ENCODE results near the gene USP3. TPM values are rescaled to one million over a fixed set of nuclear protein-coding genes. Genes with fewer than 3 reads are reported as not detected.

Gene USP3
- total RNA-seq, 4 donors from 2014 or later: 12.1 to 29.4 (median 15.5) TPM

DNA sequence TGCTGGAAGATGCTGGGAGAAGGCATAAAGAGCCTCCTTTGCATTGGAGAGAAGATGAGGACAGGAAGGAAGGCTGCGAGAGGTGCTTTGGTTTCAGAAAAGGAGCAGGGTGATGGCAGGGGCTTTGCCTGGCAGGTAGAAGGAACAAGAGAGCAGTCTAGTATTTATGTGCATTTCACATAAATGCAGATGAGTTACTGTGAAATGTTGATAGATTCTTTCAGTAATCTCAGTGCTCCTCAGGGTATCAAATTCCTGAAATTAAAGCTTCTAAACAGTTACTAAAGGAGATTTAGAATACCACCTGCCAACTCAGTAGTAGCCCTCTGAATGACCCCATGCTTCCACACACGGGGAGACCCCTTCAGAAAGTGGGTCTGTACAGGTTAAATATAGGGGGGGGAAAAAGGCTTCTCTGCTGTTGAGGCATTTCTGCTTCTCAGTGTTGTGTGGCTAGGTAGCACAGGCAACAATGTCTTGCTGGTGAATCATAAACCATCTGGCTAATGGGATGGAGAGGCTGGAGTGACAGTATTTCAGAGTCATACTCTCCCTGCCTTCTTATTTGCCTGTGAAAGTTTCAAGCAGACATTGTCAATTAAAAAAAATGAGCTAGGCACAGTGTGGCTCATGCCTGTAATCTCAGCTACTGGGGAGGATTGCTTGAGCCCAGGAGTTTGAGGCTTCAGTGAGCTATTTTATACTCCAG lies 78.5 kb downstream of the USP3 start:
- no peak for ATAC-seq
- Histone ChIP-seq H3K27me3 (no peaks in the 10 kb centered on the region), H3K4me3 (no peak overlapping the region), H3K27ac (no peak overlapping the region), H3K36me3 (peaks cover 0 to 30% of the 10 kb centered on the region in 2 donors), H3K4me1 (no peaks in the 10 kb centered on the region), H3K9me3 (no peaks in the 10 kb centered on the region)
- TF ChIP-seq, protein P1, sequence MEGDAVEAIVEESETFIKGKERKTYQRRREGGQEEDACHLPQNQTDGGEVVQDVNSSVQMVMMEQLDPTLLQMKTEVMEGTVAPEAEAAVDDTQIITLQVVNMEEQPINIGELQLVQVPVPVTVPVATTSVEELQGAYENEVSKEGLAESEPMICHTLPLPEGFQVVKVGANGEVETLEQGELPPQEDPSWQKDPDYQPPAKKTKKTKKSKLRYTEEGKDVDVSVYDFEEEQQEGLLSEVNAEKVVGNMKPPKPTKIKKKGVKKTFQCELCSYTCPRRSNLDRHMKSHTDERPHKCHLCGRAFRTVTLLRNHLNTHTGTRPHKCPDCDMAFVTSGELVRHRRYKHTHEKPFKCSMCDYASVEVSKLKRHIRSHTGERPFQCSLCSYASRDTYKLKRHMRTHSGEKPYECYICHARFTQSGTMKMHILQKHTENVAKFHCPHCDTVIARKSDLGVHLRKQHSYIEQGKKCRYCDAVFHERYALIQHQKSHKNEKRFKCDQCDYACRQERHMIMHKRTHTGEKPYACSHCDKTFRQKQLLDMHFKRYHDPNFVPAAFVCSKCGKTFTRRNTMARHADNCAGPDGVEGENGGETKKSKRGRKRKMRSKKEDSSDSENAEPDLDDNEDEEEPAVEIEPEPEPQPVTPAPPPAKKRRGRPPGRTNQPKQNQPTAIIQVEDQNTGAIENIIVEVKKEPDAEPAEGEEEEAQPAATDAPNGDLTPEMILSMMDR (IDR thresholded peaks at IDR 0.05 in 4 of 5, conservative IDR thresholded peaks at IDR 0.05 in 1 of 5): no peak
- no peak for TF ChIP-seq POLR2A (IDR thresholded peaks at IDR 0.05)
- intact Hi-C loops (cut with DNase I; ENCODE audit: low total_unique reads) (no loop called here), in situ Hi-C loops (cut with MboI; ENCODE audit: low sequenced_read_pairs in 4 of 4) (loop anchor here in 1 of 4 donors (25.0 kb wide), 1 partner anchor 296 kb away; the partner anchor contains the start of gene APH1B)
- no peak for DNase-seq

DNA sequence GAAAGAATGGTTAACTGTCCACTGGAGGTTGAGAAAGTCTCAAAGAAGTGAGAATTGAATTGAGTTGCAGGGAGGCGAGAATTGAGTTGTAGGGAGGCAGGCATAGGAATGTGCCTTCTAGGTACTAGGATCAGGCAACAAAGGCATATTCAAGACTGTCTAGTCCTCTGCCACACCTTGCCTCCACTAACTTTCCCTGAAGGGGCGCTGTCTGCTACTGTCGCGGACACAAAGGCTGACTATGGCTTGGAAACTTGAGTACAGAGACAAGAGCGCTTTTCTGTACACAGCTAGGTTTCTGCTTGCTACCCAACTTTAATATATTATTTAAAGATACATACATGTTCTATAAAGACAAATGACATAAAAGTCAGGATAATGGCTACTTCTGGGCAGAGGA lies 82.4 kb downstream of the USP3 start:
- no peak overlapping the region for H3K27ac ChIP-seq
- H3K4me1 ChIP-seq: no peaks in the 10 kb centered on the region
- ATAC-seq: no peak
- H3K36me3 ChIP-seq: peaks cover 6 to 49% of the 10 kb centered on the region in 2 donors
- H3K4me3 ChIP-seq: no peak overlapping the region
- H3K9me3 ChIP-seq: no peaks in the 10 kb centered on the region
- DNase-seq: no peak
- in situ Hi-C loops (cut with MboI; ENCODE audit: low sequenced_read_pairs in 4 of 4) (loop anchor here in 1 of 4 donors (25.0 kb wide), 1 partner anchor 299 kb away; the partner anchor contains the start of gene APH1B), intact Hi-C loops (cut with DNase I; ENCODE audit: low total_unique reads) (no loop called here)
- TF ChIP-seq, protein P1 (IDR thresholded peaks at IDR 0.05 in 4 of 5, conservative IDR thresholded peaks at IDR 0.05 in 1 of 5): no peak
- TF ChIP-seq POLR2A (IDR thresholded peaks at IDR 0.05): no peak
- no peaks in the 10 kb centered on the region for H3K27me3 ChIP-seq

DNA sequence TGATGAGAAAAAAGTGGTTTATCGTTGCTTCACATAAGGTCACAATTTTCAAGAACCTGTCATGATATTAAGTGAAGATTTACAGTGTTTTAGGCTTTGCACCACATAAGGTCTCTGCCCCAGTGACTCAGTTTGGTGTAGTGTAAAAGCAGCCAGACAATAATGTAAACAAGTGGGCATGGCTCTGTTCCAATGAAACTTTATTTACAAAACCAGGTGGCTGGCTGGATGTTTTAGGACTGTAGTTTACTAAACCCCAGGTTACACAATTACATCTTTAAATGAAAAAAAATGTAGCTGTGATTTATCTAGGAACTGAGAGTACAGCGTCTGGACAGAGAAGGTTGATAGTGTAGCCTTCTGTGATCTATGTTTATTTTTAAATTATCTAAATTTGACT lies 83.1 kb downstream of the USP3 start:
- H3K4me1 ChIP-seq: peaks cover 0 to 2% of the 10 kb centered on the region in 2 donors
- TF ChIP-seq, protein P1 (IDR thresholded peaks at IDR 0.05 in 4 of 5, conservative IDR thresholded peaks at IDR 0.05 in 1 of 5): no peak
- no peak for TF ChIP-seq POLR2A (IDR thresholded peaks at IDR 0.05)
- in situ Hi-C loops (cut with MboI; ENCODE audit: low sequenced_read_pairs in 4 of 4) (loop anchor here in 1 of 4 donors (25.0 kb wide), 1 partner anchor 300 kb away; the partner anchor contains the start of gene APH1B), intact Hi-C loops (cut with DNase I; ENCODE audit: low total_unique reads) (no loop called here)
- no peak overlapping the region for H3K4me3 ChIP-seq
- peaks cover 6 to 51% of the 10 kb centered on the region in 2 donors for H3K36me3 ChIP-seq
- no peaks in the 10 kb centered on the region for H3K27me3 ChIP-seq
- no peaks in the 10 kb centered on the region for H3K9me3 ChIP-seq
- ATAC-seq: no peak
- no peak for DNase-seq
- H3K27ac ChIP-seq: no peak overlapping the region

DNA sequence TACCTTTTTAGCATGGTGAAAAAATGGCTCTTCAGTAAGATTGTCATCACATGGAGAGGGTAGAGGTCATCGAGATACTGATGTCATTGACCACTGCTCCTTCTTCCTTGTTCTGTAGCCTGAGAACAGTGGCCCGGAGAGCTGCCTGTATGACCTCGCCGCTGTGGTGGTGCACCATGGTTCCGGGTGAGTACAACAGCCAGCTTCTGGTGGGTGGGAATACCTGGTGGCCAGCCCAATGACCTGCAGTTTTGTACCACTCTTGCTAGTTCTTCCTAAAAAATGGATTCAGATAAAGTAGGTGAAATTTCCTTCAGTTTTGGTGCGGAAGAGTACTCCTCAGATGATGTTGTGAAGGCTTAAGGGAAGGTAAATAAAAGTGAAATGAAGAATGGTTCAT lies 84.4 kb downstream of the USP3 start:
- no peaks in the 10 kb centered on the region for H3K9me3 ChIP-seq
- DNase-seq (no peak), ATAC-seq (no peak)
- H3K27ac ChIP-seq: no peak overlapping the region
- H3K27me3 ChIP-seq: no peaks in the 10 kb centered on the region
- peaks cover 6 to 48% of the 10 kb centered on the region in 2 donors for H3K36me3 ChIP-seq
- in situ Hi-C loops (cut with MboI; ENCODE audit: low sequenced_read_pairs in 4 of 4) (loop anchor here in 1 of 4 donors (25.0 kb wide), 1 partner anchor 302 kb away; the partner anchor contains the start of gene APH1B), intact Hi-C loops (cut with DNase I; ENCODE audit: low total_unique reads) (no loop called here)
- H3K4me1 ChIP-seq: peaks cover 4 to 5% of the 10 kb centered on the region in 2 donors
- H3K4me3 ChIP-seq: no peak overlapping the region
- no peak for TF ChIP-seq POLR2A (IDR thresholded peaks at IDR 0.05)
- TF ChIP-seq, protein P1 (IDR thresholded peaks at IDR 0.05 in 4 of 5, conservative IDR thresholded peaks at IDR 0.05 in 1 of 5): no peak

Data from gastrocnemius medialis (tissue), 4 donors.